Endodermal cell (in vitro differentiated cells): ENCODE data around the gene CAP2. TPM values are rescaled to one million over a fixed set of nuclear protein-coding genes. Genes with fewer than 3 reads are reported as not detected.
"Not testable (repeated sequence)": the region's sequence is repeated elsewhere in the genome, so short reads cannot be mapped to it uniquely, and the experiment has no call there.

Source experiments
- DNase-seq: peaks from one replicate; pipeline ENCODE4 v3.0.0-alpha.2; 2017
- H3K27ac ChIP-seq: 2 replicates; pipeline ENCODE4 v1.5.1; 2013; ENCODE audit warnings: mild to moderate bottlenecking, low read depth, low read length, moderate library complexity
- H3K27me3 ChIP-seq: 2 replicates; pipeline ENCODE4 v1.6.1; 2013; ENCODE audit warnings: mild to moderate bottlenecking, low read length, moderate library complexity; ENCODE audit not compliant: insufficient read depth, control insufficient read depth, poor library complexity, severe bottlenecking
- H3K36me3 ChIP-seq: 2 replicates; pipeline ENCODE4 v1.7.0; 2013; ENCODE audit warnings: mild to moderate bottlenecking, low read length, moderate library complexity; ENCODE audit not compliant: control insufficient read depth, insufficient read depth
- H3K4me1 ChIP-seq: one replicate; pipeline ENCODE4 v1.7.0; 2013; ENCODE audit warnings: low read length; ENCODE audit not compliant: control insufficient read depth, insufficient read depth
- H3K4me3 ChIP-seq: 2 replicates; pipeline ENCODE4 v1.5.1; 2013; ENCODE audit warnings: mild to moderate bottlenecking, low read length, moderate library complexity
- H3K9ac ChIP-seq: 2 replicates; pipeline ENCODE4 v1.6.1; 2013; ENCODE audit warnings: mild to moderate bottlenecking, low read length, moderate library complexity; ENCODE audit not compliant: poor library complexity, severe bottlenecking; ENCODE audit errors: extremely low read depth
- H3K9me3 ChIP-seq: 2 replicates; pipeline ENCODE4 v1.6.1; 2013; ENCODE audit warnings: mild to moderate bottlenecking, low read length, moderate library complexity; ENCODE audit not compliant: control insufficient read depth
- H3K27ac Mint-ChIP-seq: 2 replicates; pipeline ENCODE4 v1.8.0; 2020; ENCODE audit warnings: mixed read lengths
- H3K27me3 Mint-ChIP-seq: 2 replicates; pipeline ENCODE4 v1.8.0; 2021; ENCODE audit warnings: mild to moderate bottlenecking, mixed read lengths; ENCODE audit not compliant: insufficient read depth
- H3K36me3 Mint-ChIP-seq: 2 replicates; pipeline ENCODE4 v1.8.0; 2020; ENCODE audit warnings: low read depth, mixed read lengths
- H3K4me1 Mint-ChIP-seq: 2 replicates; pipeline ENCODE4 v1.8.0; 2020; ENCODE audit warnings: mixed read lengths
- H3K4me3 Mint-ChIP-seq: 2 replicates; pipeline ENCODE4 v1.8.0; 2020; ENCODE audit warnings: mild to moderate bottlenecking, moderate library complexity, mixed read lengths
- H3K9me3 Mint-ChIP-seq: 2 replicates; pipeline ENCODE4 v1.8.0; 2020; ENCODE audit warnings: mild to moderate bottlenecking, mixed read lengths
- WGBS, 2 experiments: methylation state at CpG; one replicate each; pipeline versions ENCODE4 v1.1.5 to v1.1.7; 2013; ENCODE audit warnings: missing lambda C conversion rate in 2 of 2, mixed read lengths in 1 of 2; ENCODE audit not compliant: insufficient coverage in 1 of 2, insufficient read length in 1 of 2; 5-methylcytosine and 5-hydroxymethylcytosine counted together
- total RNA-seq, 2 donors: library from RNA; stranded (reverse); fragmentation: NEBNext Ultra II Directional in 1 of 2; extraction: Animal tissue kit (Norgen Biotek cat#: 25700) in 1 of 2; gene quantifications; 2 replicates in 1 of 2; 3 replicates in 1 of 2; pipeline ENCODE4 v1.2.1, GENCODE V29; 2021
- TF ChIP-seq, protein P1 (sequence below): fragments of 200-600 bp; sonication (generic); conservative IDR thresholded peaks from 2 replicates; pipeline ENCODE4 v1.5.0; 2021; ENCODE audit warnings: antibody characterized with exemption, mild to moderate bottlenecking

CAP2 gene
- total RNA-seq, 2 donors from 2014 or later: 29.8 to 35.9 TPM

GRCh38 chr6:17584241-17584803, 190.9 kb downstream of the CAP2 start:
- Histone ChIP-seq H3K27me3 (no peaks in the 10 kb centered on the region), H3K9me3 (no peaks in the 10 kb centered on the region), H3K9ac (no peak overlapping the region), H3K27ac (no peak overlapping the region), H3K4me1 (no peaks in the 10 kb centered on the region), H3K36me3 (no peaks in the 10 kb centered on the region), H3K4me3 (no peak overlapping the region)
- Mint-ChIP-seq H3K4me3 (no peak overlapping the region), H3K9me3 (peaks cover 8% of the 10 kb centered on the region), H3K36me3 (no peaks in the 10 kb centered on the region), H3K4me1 (peaks cover 4% of the 10 kb centered on the region), H3K27ac (no peak overlapping the region), H3K27me3 (peaks cover 4% of the 10 kb centered on the region)
- 47% methylated on average over 6 of the region's 7 CpGs; no CpG with 5 or more reads in 1 of the 2 experiments for WGBS, 2 experiments
- TF ChIP-seq, protein P1, sequence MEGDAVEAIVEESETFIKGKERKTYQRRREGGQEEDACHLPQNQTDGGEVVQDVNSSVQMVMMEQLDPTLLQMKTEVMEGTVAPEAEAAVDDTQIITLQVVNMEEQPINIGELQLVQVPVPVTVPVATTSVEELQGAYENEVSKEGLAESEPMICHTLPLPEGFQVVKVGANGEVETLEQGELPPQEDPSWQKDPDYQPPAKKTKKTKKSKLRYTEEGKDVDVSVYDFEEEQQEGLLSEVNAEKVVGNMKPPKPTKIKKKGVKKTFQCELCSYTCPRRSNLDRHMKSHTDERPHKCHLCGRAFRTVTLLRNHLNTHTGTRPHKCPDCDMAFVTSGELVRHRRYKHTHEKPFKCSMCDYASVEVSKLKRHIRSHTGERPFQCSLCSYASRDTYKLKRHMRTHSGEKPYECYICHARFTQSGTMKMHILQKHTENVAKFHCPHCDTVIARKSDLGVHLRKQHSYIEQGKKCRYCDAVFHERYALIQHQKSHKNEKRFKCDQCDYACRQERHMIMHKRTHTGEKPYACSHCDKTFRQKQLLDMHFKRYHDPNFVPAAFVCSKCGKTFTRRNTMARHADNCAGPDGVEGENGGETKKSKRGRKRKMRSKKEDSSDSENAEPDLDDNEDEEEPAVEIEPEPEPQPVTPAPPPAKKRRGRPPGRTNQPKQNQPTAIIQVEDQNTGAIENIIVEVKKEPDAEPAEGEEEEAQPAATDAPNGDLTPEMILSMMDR: peak; percentile 94
- DNase-seq: peak; percentile 53

DNA sequence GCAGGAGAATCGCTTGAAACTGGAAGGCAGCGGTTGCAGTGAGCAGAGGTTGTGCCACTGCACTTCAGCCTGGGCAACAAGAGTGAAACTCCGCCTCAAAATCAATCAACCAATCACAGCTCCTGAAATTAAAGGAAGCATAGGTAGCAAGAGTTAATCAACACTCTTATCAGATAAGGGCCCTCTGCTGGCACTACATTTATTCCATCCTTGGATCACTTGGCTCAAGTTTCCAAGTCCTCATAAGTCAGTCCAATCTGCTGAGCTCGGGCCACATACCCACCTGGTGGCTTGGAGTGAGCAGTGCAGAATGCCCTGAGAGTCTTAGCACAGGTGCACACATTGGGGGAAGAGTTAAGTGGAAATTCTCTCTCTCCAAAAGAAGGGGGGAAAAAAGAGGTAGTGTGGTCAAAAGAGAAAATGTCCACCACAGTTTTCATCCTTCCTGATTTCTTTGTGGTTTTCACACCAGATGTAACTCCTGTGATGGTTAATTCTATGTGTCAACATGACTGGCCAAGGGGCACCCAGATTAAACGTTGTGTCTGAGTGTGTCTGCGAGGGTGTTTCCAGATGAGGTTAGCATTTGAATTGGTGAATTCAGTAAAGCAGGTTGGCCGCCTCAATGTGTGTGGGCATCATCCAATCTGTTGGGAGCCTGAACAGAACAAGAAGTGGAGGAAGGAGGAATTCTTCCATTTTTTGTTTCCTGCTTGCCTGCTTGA, 192.5 kb downstream of the CAP2 start:
- no peaks in the 10 kb centered on the region for H3K36me3 ChIP-seq
- no peaks in the 10 kb centered on the region for H3K4me1 ChIP-seq
- no peaks in the 10 kb centered on the region for H3K9me3 ChIP-seq
- WGBS, 2 experiments: 87 to 91% methylated on average over 7 of the region's 7 CpGs
- no peaks in the 10 kb centered on the region for H3K36me3 Mint-ChIP-seq
- H3K9me3 Mint-ChIP-seq: peaks cover 5% of the 10 kb centered on the region
- H3K27ac ChIP-seq: no peak overlapping the region
- H3K27me3 ChIP-seq: no peaks in the 10 kb centered on the region
- H3K27ac Mint-ChIP-seq: no peak overlapping the region
- H3K4me3 Mint-ChIP-seq: no peak overlapping the region
- TF ChIP-seq, protein P1: peak; percentile 68
- no peak overlapping the region for H3K4me3 ChIP-seq
- peaks cover 4% of the 10 kb centered on the region for H3K27me3 Mint-ChIP-seq
- peaks cover 4% of the 10 kb centered on the region for H3K4me1 Mint-ChIP-seq
- H3K9ac ChIP-seq: no peak overlapping the region
- DNase-seq: peak; percentile 74

DNA sequence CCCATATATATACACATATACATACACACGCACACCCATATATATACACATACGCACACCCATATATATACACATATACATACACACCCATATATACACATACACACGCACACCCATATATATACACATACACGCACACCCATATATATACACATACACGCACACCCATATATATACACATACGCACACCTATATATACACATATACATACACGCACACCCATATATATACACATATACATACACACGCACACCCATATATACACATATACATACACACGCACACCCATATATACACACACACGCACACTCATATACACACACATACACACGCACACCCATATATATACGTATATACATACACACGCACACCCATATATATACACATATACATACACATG, 193.2 kb downstream of the CAP2 start:
- DNase-seq, H3K36me3 ChIP-seq, H3K9me3 ChIP-seq, H3K9me3 Mint-ChIP-seq, H3K27ac Mint-ChIP-seq, H3K27me3 ChIP-seq, H3K36me3 Mint-ChIP-seq, H3K27ac ChIP-seq, H3K4me3 ChIP-seq, H3K9ac ChIP-seq, H3K4me3 Mint-ChIP-seq, H3K4me1 Mint-ChIP-seq, H3K27me3 Mint-ChIP-seq, H3K4me1 ChIP-seq: not testable (repeated sequence)
- 93 to 96% methylated on average over 11 to 13 of the region's 13 CpGs for WGBS, 2 experiments
